Measurements from ENCODE around the gene UGCG. TPM values are rescaled to one million over a fixed set of nuclear protein-coding genes. Genes with fewer than 3 reads are reported as not detected.

UGCG gene
- total RNA-seq, 4 donors from 2014 or later: 12.5 to 30.4 (median 21.2) TPM

GRCh38 chr9:111914749-111915424, 18.3 kb downstream of the UGCG start:
- H3K27ac ChIP-seq: no peak overlapping the region
- H3K36me3 ChIP-seq: no peaks in the 10 kb centered on the region
- peaks cover 3 to 19% of the 10 kb centered on the region in 2 donors for H3K4me1 ChIP-seq
- TF ChIP-seq POLR2A (IDR thresholded peaks at IDR 0.05): no peak
- TF ChIP-seq CTCF (IDR thresholded peaks at IDR 0.05): no peak
- no peaks in the 10 kb centered on the region for H3K27me3 ChIP-seq
- DNase-seq: no peak
- intact Hi-C loops (cut with DNase I): no loop called here
- no peak overlapping the region for H3K4me3 ChIP-seq (replicated peaks in 1 of 3)
- WGBS, 2 donors: 51 to 56% methylated on average over 4 of the region's 4 CpGs
- H3K9me3 ChIP-seq: no peaks in the 10 kb centered on the region

- 86 to 87% methylated on average over 3 of the region's 3 CpGs for WGBS, 2 donors
- Histone ChIP-seq H3K4me1 (peaks cover 0 to 19% of the 10 kb centered on the region in 2 donors), H3K27me3 (no peaks in the 10 kb centered on the region), H3K27ac (no peak overlapping the region), H3K9me3 (no peaks in the 10 kb centered on the region), H3K4me3 (replicated peaks in 1 of 3) (no peak overlapping the region), H3K36me3 (no peaks in the 10 kb centered on the region)
- no peak for DNase-seq
- intact Hi-C loops (cut with DNase I): no loop called here
- TF ChIP-seq POLR2A (IDR thresholded peaks at IDR 0.05) (no peak), CTCF (IDR thresholded peaks at IDR 0.05) (no peak)
These were observed 18.8 kb downstream of the UGCG start for GRCh38 chr9:111915425-111915758.

- Histone ChIP-seq H3K9me3 (no peaks in the 10 kb centered on the region), H3K4me3 (replicated peaks in 1 of 3) (no peak overlapping the region), H3K27me3 (no peaks in the 10 kb centered on the region), H3K4me1 (peaks cover 0 to 19% of the 10 kb centered on the region in 2 donors), H3K27ac (no peak overlapping the region), H3K36me3 (no peaks in the 10 kb centered on the region)
- TF ChIP-seq CTCF (IDR thresholded peaks at IDR 0.05) (no peak), POLR2A (IDR thresholded peaks at IDR 0.05) (no peak)
- intact Hi-C loops (cut with DNase I): no loop called here
- DNase-seq: no peak
- 73 to 85% methylated on average over 3 of the region's 3 CpGs for WGBS, 2 donors
These were observed 19.6 kb downstream of the UGCG start for GRCh38 chr9:111916234-111916645.

GRCh38 chr9:111917201-111917600, 20.6 kb downstream of the UGCG start:
- no peak for DNase-seq
- H3K27ac ChIP-seq: no peak overlapping the region
- H3K27me3 ChIP-seq: no peaks in the 10 kb centered on the region
- no peak overlapping the region for H3K4me3 ChIP-seq (replicated peaks in 1 of 3)
- intact Hi-C loops (cut with DNase I): no loop called here
- WGBS, 2 donors: 66 to 67% methylated on average over 5 of the region's 5 CpGs
- TF ChIP-seq POLR2A (IDR thresholded peaks at IDR 0.05): no peak
- no peak for TF ChIP-seq CTCF (IDR thresholded peaks at IDR 0.05)
- peaks cover 0 to 19% of the 10 kb centered on the region in 2 donors for H3K4me1 ChIP-seq
- no peaks in the 10 kb centered on the region for H3K36me3 ChIP-seq
- H3K9me3 ChIP-seq: no peaks in the 10 kb centered on the region

- no peak overlapping the region for H3K4me3 ChIP-seq (replicated peaks in 1 of 3)
- WGBS, 2 donors: 94 to 97% methylated on average over 9 of the region's 9 CpGs
- peaks cover 0 to 18% of the 10 kb centered on the region in 2 donors for H3K4me1 ChIP-seq
- H3K9me3 ChIP-seq: no peaks in the 10 kb centered on the region
- no peak for DNase-seq
- TF ChIP-seq CTCF (IDR thresholded peaks at IDR 0.05): no peak
- no peak for TF ChIP-seq POLR2A (IDR thresholded peaks at IDR 0.05)
- no peaks in the 10 kb centered on the region for H3K27me3 ChIP-seq
- no peaks in the 10 kb centered on the region for H3K36me3 ChIP-seq
- H3K27ac ChIP-seq: no peak overlapping the region
- intact Hi-C loops (cut with DNase I): no loop called here
These were observed 21.4 kb downstream of the UGCG start for GRCh38 chr9:111917980-111918379.

Data from thyroid gland (tissue), 4 donors.